Activated CD8-positive, alpha-beta memory T cell treated with anti-CD3 and anti-CD28 coated beads, Interleukin-2, amount 50 U/mL, for 24 hours (primary cell): ENCODE measurements around the gene MRPL19.
"Not testable (repeated sequence)": the region's sequence is repeated elsewhere in the genome, so short reads cannot be mapped to it uniquely, and the experiment has no call there.

Experiments
- DNase-seq: peaks from one replicate; pipeline ENCODE4 v3.0.0-alpha.2; 2020; ENCODE audit errors: extremely low read depth

The MRPL19 gene

GRCh38 chr2:75667884-75668283 lies 21.3 kb downstream of the MRPL19 start:
- DNase-seq, result no peak

DNA sequence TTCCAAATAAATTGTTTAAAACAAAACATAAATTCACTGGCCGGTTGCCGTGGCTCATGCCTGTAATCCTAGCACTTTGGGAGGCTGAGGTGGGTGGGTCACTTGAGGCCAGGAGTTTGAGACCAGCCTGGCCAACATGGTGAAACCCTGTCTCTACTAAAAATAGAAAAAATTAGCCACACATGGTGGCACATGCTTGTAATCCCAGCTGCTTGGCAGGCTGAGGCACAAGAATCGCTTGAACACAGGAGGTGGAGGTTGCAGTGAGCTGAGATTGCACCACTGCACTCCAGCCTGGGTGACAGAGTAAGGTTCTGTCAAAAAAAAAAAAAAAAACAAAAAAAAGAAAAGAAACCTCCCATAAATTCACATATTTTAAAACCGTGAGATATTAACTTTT lies 28.8 kb downstream of the MRPL19 start:
- DNase-seq, result not testable (repeated sequence)

DNA sequence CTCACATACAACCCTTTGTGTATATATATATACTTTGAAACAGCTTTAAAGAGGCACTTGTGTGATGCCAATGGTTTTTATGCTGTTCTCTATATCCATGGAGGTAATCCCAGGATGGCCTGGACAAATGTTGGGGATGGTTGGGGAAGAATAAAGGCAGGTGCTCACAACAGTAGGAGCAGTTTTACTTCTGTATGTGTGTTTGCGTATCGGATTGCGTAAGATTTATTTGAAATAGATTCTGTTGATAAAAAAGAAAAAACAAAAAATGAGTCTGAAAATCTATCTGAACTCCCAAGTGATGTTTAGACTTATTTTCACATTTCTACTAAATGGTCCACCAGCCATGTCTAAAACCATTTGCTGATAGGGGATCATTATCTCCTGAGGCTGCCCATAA lies 29.3 kb downstream of the MRPL19 start:
- no peak for DNase-seq

- no peak for DNase-seq
Measured at GRCh38 chr2:75676464-75676863, 29.9 kb downstream of the MRPL19 start.

DNA sequence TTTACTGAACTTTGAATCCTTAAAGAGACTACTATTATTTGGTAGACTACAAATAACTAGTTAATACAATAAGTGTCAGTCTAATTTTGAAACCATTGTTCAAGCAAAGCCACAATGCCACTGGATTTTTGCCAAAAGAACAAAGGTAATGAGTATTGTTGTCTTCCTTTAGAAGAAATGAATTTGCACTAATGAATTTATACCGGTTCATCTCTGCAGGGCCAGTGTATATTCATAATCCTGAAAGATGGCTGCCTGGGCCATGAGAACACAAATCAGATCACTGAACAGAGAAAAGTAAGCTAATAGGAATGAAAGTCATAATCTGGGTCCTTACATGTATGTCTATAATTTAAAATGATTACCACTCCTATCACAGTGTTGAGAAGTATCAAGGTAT lies 33.0 kb downstream of the MRPL19 start:
- no peak for DNase-seq

- no peak for DNase-seq
Measured at GRCh38 chr2:75680402-75680801, 33.8 kb downstream of the MRPL19 start.

DNA sequence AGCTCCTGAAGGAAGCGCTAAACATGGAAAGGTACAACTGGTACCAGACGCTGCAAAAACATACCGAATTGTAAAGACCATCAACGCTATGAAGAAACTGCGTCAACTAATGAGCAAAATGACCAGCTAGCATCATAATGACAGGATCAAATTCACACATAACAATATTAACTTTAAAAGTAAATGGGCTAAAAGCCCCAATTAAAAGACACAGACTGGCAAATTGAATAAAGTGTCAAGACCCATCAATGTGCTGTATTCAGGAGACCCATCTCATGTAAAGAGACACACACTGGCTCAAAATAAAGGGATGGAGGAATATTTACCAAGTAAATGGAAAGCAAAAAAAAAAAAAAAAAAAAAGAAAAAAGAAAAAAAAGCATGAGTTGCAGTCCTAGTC lies 36.8 kb downstream of the MRPL19 start:
- DNase-seq, result not testable (repeated sequence)

GRCh38 chr2:75688196-75688595 lies 41.6 kb downstream of the MRPL19 start:
- DNase-seq, result no peak

GRCh38 chr2:75698918-75699317 lies 52.3 kb downstream of the MRPL19 start:
- DNase-seq, result no peak

- no peak for DNase-seq
Measured at GRCh38 chr2:75702593-75702992, 56.0 kb downstream of the MRPL19 start.

DNA sequence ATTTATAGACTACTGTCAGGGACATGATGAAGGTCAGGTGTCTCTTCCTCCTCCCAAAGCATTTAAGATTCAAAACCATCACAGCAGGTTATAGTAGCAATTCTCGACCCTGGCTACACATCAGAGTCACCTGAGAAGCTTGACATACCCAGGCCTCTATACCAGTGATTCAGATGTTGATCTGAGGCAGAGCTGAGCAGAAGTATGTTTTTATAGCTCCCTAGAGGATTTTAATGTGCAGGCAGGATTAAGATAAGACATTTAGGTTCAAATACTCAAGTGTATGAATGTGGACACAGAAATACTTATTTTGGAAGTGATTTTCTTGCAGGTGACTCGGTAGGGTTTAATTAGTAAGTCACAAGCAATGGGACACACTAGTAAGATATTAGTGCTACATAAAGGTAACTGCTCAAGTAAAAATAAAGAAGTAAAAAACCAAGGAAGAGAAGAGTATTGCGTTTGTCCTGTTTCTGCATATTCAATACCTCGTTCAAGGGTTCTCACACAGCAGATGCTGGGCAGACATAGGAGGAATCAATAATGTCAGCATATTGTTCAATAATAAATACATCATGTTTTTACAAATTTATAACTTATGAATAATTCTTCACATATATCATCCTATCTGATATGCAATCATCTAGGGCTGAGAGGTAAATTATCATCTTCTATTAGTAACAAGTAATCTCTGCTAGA lies 57.2 kb downstream of the MRPL19 start:
- no peak for DNase-seq

GRCh38 chr2:75705921-75706320 lies 59.3 kb downstream of the MRPL19 start:
- DNase-seq, result no peak

- DNase-seq, result no peak
Measured at GRCh38 chr2:75707901-75708300, 61.3 kb downstream of the MRPL19 start.

DNA sequence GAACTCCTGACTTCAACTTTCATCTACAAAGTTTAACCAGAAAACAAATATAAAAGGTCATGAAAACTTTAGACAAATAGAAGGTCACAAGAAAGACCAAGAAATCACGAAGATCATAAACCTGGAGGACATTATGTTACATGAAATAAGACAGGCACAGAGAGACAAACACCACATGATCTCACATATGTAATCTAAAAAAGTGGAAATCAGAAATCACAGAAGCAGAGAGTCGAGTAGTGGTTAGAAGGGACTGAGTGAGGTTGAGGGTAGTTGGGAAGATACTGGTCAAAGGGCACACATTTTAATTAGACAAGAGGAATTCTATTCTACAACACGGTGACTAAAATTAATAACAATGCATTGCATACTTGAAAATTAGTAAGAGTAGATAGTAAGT lies 62.7 kb downstream of the MRPL19 start:
- DNase-seq, result no peak

DNA sequence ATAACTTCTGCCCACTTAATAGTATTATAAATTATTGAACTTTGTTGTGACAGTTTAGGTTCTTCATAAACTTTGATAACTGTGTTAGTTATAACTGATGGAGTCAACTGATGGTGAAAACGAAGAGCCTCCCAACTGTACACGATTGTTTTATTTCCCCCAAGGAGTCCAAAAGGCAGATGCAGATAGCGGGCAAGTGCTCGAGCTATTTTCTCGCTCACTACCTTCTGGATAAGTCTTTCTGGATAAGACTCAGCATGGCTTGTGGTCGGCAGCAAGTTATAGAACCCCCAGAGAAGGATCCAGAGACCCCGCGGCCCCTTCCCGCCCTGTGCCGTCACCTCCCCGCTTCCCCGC lies 63.6 kb downstream of the MRPL19 start:
- DNase-seq, result no peak

- peak; percentile 66 for DNase-seq
Measured at GRCh38 chr2:75710577-75711253, 64.1 kb downstream of the MRPL19 start, which contains the start of gene GCFC2. Gene GCFC2 (minus strand): TSS chr2:75710915. CDS start chr2:75710855, 60 bp downstream.

- not testable (repeated sequence) for DNase-seq
Measured at GRCh38 chr2:75711590-75711989, 65.0 kb downstream of the MRPL19 start.

- no peak for DNase-seq
Measured at GRCh38 chr2:75716406-75716805, 69.8 kb downstream of the MRPL19 start.

DNA sequence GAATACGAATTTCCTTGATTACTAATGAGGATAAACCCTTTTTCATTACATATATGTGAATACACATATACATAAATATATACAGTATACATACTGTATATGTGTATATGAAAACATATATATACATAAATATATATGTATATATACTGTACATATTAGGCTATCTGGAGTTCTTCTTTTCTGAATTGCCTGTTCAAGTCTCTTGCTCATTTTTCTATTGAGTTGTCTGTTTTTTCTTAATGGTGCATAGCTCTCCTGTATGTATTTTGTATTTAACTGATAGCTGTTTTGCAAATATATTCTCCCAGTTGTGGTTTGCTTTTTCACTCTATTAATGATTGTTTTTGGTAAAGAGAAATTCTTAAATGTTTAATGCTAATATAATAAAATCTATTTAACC lies 73.0 kb downstream of the MRPL19 start:
- DNase-seq, result no peak

GRCh38 chr2:75720525-75720924 lies 73.9 kb downstream of the MRPL19 start:
- no peak for DNase-seq

GRCh38 chr2:75722687-75723086 lies 76.1 kb downstream of the MRPL19 start:
- DNase-seq, result no peak

- DNase-seq, result no peak
Measured at GRCh38 chr2:75728614-75729419, 82.2 kb downstream of the MRPL19 start.

DNA sequence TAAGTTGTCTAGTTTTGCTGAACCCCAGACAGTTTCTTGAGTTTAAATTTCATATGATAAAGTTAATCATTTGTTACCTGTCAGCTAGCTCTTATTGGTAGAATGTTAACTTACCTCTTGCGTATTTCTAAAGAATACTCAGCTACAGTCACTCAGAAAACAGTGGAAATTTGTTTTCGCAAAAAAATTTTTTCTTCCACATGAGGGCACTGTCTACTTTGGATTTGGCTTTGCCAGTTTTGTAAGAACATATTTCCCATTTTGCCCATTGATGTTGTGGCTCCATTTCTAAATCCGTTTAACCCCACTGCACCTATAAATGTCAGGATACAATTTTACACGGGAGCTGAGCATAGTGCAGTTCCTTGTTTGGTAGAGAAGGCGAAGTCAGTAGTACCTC lies 83.3 kb downstream of the MRPL19 start:
- no peak for DNase-seq
